H1 (cell line): ENCODE data around the gene PCYT1B. TPM values are rescaled to one million over a fixed set of nuclear protein-coding genes. Genes with fewer than 3 reads are reported as not detected.
A peak's percentile ranks its signal among the peaks of the same experiment; 100 is the strongest.

ENCODE experiments used
- CTCF ChIA-PET: fragments of 300-600 bp; sonication (Branson Sonifier 250); formaldehyde crosslinking; loops from one replicate; lab custom pipeline; 2021; ENCODE audit not compliant: partially characterized antibody; lab: Charles Lee
- POLR2A ChIA-PET: fragments of 300-600 bp; sonication (Branson Sonifier 250); formaldehyde crosslinking; loops from one replicate; lab custom pipeline; 2021; ENCODE audit warnings: inconsistent platforms; ENCODE audit not compliant: partially characterized antibody; lab: Charles Lee
- DNase-seq, 2 experiments: peaks; one replicate each; pipeline versions ENCODE4 v3.0.0 to v3.0.0-alpha.2; 2010 to 2022; ENCODE audit warnings: low spot score in 2 of 2, low read depth in 1 of 2, mixed read lengths in 1 of 2
- FAIRE-seq: peaks from 2 replicates; lab custom pipeline; 2011; peaks lifted over from hg19 to GRCh38; lab: Jason Lieb, UNC
- H2AFZ ChIP-seq: 2 replicates; pipeline ENCODE4 v1.8.1; 2012; ENCODE audit warnings: low read length, inconsistent platforms
- H2AK5ac ChIP-seq: 2 replicates; pipeline ENCODE4 v1.6.1; 2013; ENCODE audit warnings: low read depth, low read length
- H2BK120ac ChIP-seq: replicated peaks from 2 replicates; pipeline ENCODE3; 2013; ENCODE audit warnings: low read depth, low read length, inconsistent platforms
- H2BK12ac ChIP-seq: 2 replicates; pipeline ENCODE4 v1.6.1; 2013; ENCODE audit warnings: low read depth, low read length
- H2BK15ac ChIP-seq: 2 replicates; pipeline ENCODE4 v1.6.1; 2013; ENCODE audit warnings: low read length
- H2BK20ac ChIP-seq: 2 replicates; pipeline ENCODE4 v1.6.1; 2013; ENCODE audit warnings: low read length
- H2BK5ac ChIP-seq: 2 replicates; pipeline ENCODE4 v1.6.1; 2013; ENCODE audit warnings: low read depth, low read length
- H3K14ac ChIP-seq: 2 replicates; pipeline ENCODE4 v1.6.1; 2013; ENCODE audit warnings: inconsistent platforms; ENCODE audit not compliant: insufficient read length
- H3K18ac ChIP-seq: 2 replicates; pipeline ENCODE4 v1.6.1; 2013; ENCODE audit warnings: low read length; ENCODE audit errors: extremely low read depth
- H3K23ac ChIP-seq: 2 replicates; pipeline ENCODE4 v1.6.1; 2013; ENCODE audit warnings: inconsistent platforms; ENCODE audit not compliant: insufficient read length
- H3K23me2 ChIP-seq: 2 replicates; pipeline ENCODE4 v1.6.1; 2013; ENCODE audit warnings: low read depth, low read length
- H3K27ac ChIP-seq: 2 replicates; pipeline ENCODE4 v1.6.1; 2011; ENCODE audit warnings: low read depth, low read length, inconsistent platforms
- H3K27me3 ChIP-seq, 4 experiments: replicated peaks in 1 of 4; 1 replicate in 1 of 4; 2 replicates in 3 of 4; pipeline versions ENCODE4 v1.6.1 to v1.8.1; 2011 to 2013; ENCODE audit warnings: low read length in 3 of 4, mild to moderate bottlenecking in 3 of 4, inconsistent platforms in 2 of 4, mixed read lengths in 2 of 4, moderate library complexity in 1 of 4; ENCODE audit not compliant: control insufficient read depth in 3 of 4, insufficient read depth in 3 of 4; ENCODE audit errors: extremely low read depth in 1 of 4
- H3K36me3 ChIP-seq, 4 experiments: 2 replicates each; pipeline versions ENCODE4 v1.6.1 to v1.8.1; 2011 to 2013; ENCODE audit warnings: mild to moderate bottlenecking in 4 of 4, low read length in 3 of 4, moderate library complexity in 2 of 4, control low read depth in 1 of 4, inconsistent platforms in 1 of 4; ENCODE audit not compliant: insufficient read depth in 4 of 4, control insufficient read depth in 2 of 4
- H3K4ac ChIP-seq: replicated peaks from 2 replicates; pipeline ENCODE3; 2013; ENCODE audit warnings: low read length, low read depth, mixed read lengths, inconsistent platforms; ENCODE audit not compliant: insufficient read length
- H3K4me1 ChIP-seq, 4 experiments: replicated peaks in 1 of 4; 1 replicate in 1 of 4; 2 replicates in 3 of 4; pipeline versions ENCODE4 v1.6.1 to v1.8.1; 2011 to 2013; ENCODE audit warnings: low read length in 3 of 4, inconsistent platforms in 2 of 4, mixed read lengths in 1 of 4; ENCODE audit not compliant: insufficient read depth in 4 of 4, control insufficient read depth in 3 of 4
- H3K4me2 ChIP-seq, 2 experiments: 2 replicates each; pipeline versions ENCODE4 v1.6.1 to v1.8.1; 2011 to 2013; ENCODE audit warnings: low read depth in 2 of 2, low read length in 2 of 2, control low read depth in 1 of 2, inconsistent platforms in 1 of 2, mild to moderate bottlenecking in 1 of 2; ENCODE audit not compliant: insufficient read depth in 1 of 2
- H3K4me3 ChIP-seq, 4 experiments: fragments of 200-600, 300-600 bp in 1 of 4; sonication (generic), shearing (Covaris generic), sonication (Bioruptor Twin) in 1 of 4; 2 replicates each; pipeline versions ENCODE4 v1.5.1 to v1.8.1; 2011 to 2016; ENCODE audit warnings: low read length in 4 of 4, low read depth in 3 of 4, control low read depth in 2 of 4, inconsistent platforms in 2 of 4, mild to moderate bottlenecking in 2 of 4, mixed read lengths in 1 of 4, moderate library complexity in 1 of 4; ENCODE audit not compliant: insufficient read depth in 2 of 4; ENCODE audit errors: extremely low read depth in 1 of 4
- H3K56ac ChIP-seq: replicated peaks from 2 replicates; pipeline ENCODE3; 2013; ENCODE audit warnings: low read depth, mild to moderate bottlenecking, mixed read lengths, low read length, inconsistent platforms; ENCODE audit not compliant: insufficient read length
- H3K79me1 ChIP-seq: 2 replicates; pipeline ENCODE4 v1.6.1; 2013; ENCODE audit warnings: low read depth, low read length, control low read depth
- H3K79me2 ChIP-seq, 2 experiments: 2 replicates each; pipeline versions ENCODE4 v1.6.1 to v1.8.1; 2012 to 2013; ENCODE audit warnings: low read length in 2 of 2, mild to moderate bottlenecking in 2 of 2, inconsistent platforms in 1 of 2; ENCODE audit not compliant: insufficient read depth in 2 of 2, control insufficient read depth in 1 of 2
- H3K9ac ChIP-seq, 4 experiments: replicated peaks in 1 of 4; 1 replicate in 1 of 4; 2 replicates in 3 of 4; pipeline versions ENCODE4 v1.6.1 to v1.8.1; 2011 to 2013; ENCODE audit warnings: low read depth in 3 of 4, low read length in 3 of 4, control low read depth in 2 of 4, mild to moderate bottlenecking in 2 of 4, moderate library complexity in 2 of 4, inconsistent platforms in 1 of 4; ENCODE audit errors: extremely low read depth in 1 of 4
- H3K9me3 ChIP-seq, 2 experiments: 2 replicates each; pipeline versions ENCODE4 v1.6.1 to v1.8.1; 2012 to 2013; ENCODE audit warnings: mild to moderate bottlenecking in 2 of 2, moderate library complexity in 2 of 2, control low read depth in 1 of 2, inconsistent platforms in 1 of 2, low read depth in 1 of 2, low read length in 1 of 2, mixed read lengths in 1 of 2; ENCODE audit not compliant: insufficient read depth in 2 of 2
- H4K20me1 ChIP-seq, 2 experiments: replicated peaks in 1 of 2; 2 replicates each; pipeline versions ENCODE3 to v1.8.1; 2011 to 2013; ENCODE audit warnings: inconsistent platforms in 2 of 2, low read length in 2 of 2, mild to moderate bottlenecking in 1 of 2; ENCODE audit not compliant: insufficient read depth in 2 of 2, control insufficient read depth in 1 of 2
- H4K5ac ChIP-seq: 2 replicates; pipeline ENCODE4 v1.6.1; 2013; ENCODE audit warnings: low read length, low read depth, mixed read lengths, inconsistent platforms; ENCODE audit not compliant: insufficient read length
- H4K8ac ChIP-seq: 2 replicates; pipeline ENCODE4 v1.8.0; 2013; ENCODE audit warnings: mild to moderate bottlenecking, moderate library complexity, low read length, inconsistent platforms; ENCODE audit not compliant: insufficient read depth; ENCODE audit errors: extremely low read depth
- H4K91ac ChIP-seq: replicated peaks from 2 replicates; pipeline ENCODE3; 2013; ENCODE audit warnings: low read length, mixed read lengths, inconsistent platforms; ENCODE audit not compliant: insufficient read length
- EGR1 ChIP-seq: IDR thresholded peaks from 2 replicates; pipeline ENCODE4 v1.6.1; 2011; ENCODE audit warnings: low read depth, low read length, borderline replicate concordance
- EZH2 ChIP-seq: fragments of 200-600 bp; sonication (generic); IDR thresholded peaks from 2 replicates; pipeline ENCODE4 v1.7.1; 2012; ENCODE audit warnings: low read depth, mild to moderate bottlenecking, moderate library complexity, low read length, inconsistent platforms; ENCODE audit not compliant: severe bottlenecking
- SP1 ChIP-seq: IDR thresholded peaks from 2 replicates; pipeline ENCODE4 v1.6.1; 2011; ENCODE audit warnings: low read depth, low read length
- SP4 ChIP-seq: IDR thresholded peaks from 2 replicates; pipeline ENCODE4 v1.6.1; 2012; ENCODE audit warnings: low read length, inconsistent platforms
- TCF12 ChIP-seq: IDR thresholded peaks from 2 replicates; pipeline ENCODE4 v1.6.1; 2011; ENCODE audit warnings: low read depth, mild to moderate bottlenecking, low read length
- TEAD4 ChIP-seq: IDR thresholded peaks from 2 replicates; pipeline ENCODE4 v1.6.1; 2012; ENCODE audit warnings: low read depth, low read length, inconsistent platforms, mixed read lengths
- WGBS, 2 experiments: shearing (Covaris generic) in 1 of 2; methylation state at CpG; one replicate each; pipeline versions ENCODE4 v1.1.6 to v1.1.7; 2013 to 2015; ENCODE audit warnings: low lambda C conversion rate in 2 of 2, mixed read lengths in 2 of 2, inconsistent platforms in 1 of 2, low coverage in 1 of 2, missing lambda C conversion rate in 1 of 2; ENCODE audit not compliant: insufficient replicate concordance in 2 of 2, insufficient coverage in 1 of 2, insufficient read length in 1 of 2; ENCODE audit errors: extremely low coverage in 1 of 2, missing lambda C conversion rate in 1 of 2; 5-methylcytosine and 5-hydroxymethylcytosine counted together
- polyA plus RNA-seq, 7 experiments: library from polyadenylated mRNA; depleted of rRNA in 3 of 7; stranded (reverse) in 5 of 7; unstranded in 2 of 7; fragments of >200 nt in 5 of 7; fragments of 200-250 nt in 2 of 7; gene quantifications; 1 replicate in 5 of 7; 2 replicates in 1 of 7; 4 replicates in 1 of 7; pipeline versions ENCODE4 v1.2.1 to v1.2.3, GENCODE V29; 2011 to 2013; ENCODE audit warnings: missing spikeins in 2 of 7, mixed read lengths in 2 of 7
- total RNA-seq: library from RNA; stranded (reverse); fragmentation: NEBNext Ultra II Directional; extraction: Animal tissue kit (Norgen Biotek cat#: 25700); gene quantifications from 2 replicates; pipeline ENCODE4 v1.2.1, GENCODE V29; 2021
- TF ChIP-seq, protein P1 (sequence below): IDR thresholded peaks from 2 replicates; pipeline ENCODE4 v1.6.1; 2012; ENCODE audit warnings: inconsistent platforms

PCYT1B gene
- total and polyA plus RNA-seq, 2 of the 8 experiments (the other 6 are each of a cell fraction or from before 2014, with no cell fraction given): 17.9 to 30.6 TPM

DNA sequence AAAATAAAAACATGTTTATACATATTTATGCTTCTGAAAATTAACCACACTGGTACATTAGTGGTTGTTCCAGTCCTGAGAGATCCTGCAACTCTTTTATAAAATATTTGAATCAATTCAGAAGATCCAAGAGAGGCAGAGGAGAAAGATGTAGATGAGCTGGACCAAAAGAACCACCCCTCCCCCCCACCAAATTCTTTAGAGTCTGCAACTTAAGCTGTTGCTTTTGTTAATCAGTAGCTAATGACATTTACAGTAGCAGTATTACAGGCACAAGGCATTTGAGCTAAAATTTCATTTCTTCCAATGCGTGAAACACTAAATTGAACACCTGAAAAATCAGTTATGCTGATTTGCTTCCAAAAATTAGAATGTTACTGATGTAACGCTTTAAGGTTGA lies 120.5 kb downstream of the PCYT1B start:
- WGBS, 2 experiments: 22% methylated on average over 2 of the region's 2 CpGs; no CpG with 5 or more reads in 1 of the 2 experiments
- Histone ChIP-seq H2BK12ac (no peak overlapping the region), H2AFZ (no peak overlapping the region), H4K8ac (no peak overlapping the region), H3K23ac (no peak overlapping the region), H3K79me1 (no peaks in the 10 kb centered on the region), H3K36me3 (peaks cover 0 to 5% (median 0%) of the 10 kb centered on the region in 4 experiments; a peak in 1 of 8 replicates), H2BK120ac (no peak overlapping the region), H3K4me1 (peaks cover 0 to 14% (median 7%) of the 10 kb centered on the region in 4 experiments; a peak in 4 of 7 replicates), H2BK5ac (no peak overlapping the region), H3K27ac (no peak overlapping the region), H3K23me2 (no peaks in the 10 kb centered on the region), H3K18ac (no peak overlapping the region; the same call in 1 of the 2 replicates), H3K4ac (no peak overlapping the region), H3K4me2 (peak overlapping the region in 1 of 2 experiments; percentile 52; a peak in 2 of 4 replicates), H2AK5ac (no peak overlapping the region), H3K9ac (no peak overlapping the region), H2BK15ac (no peak overlapping the region), H3K4me3 (peak overlapping the region in 1 of 4 experiments; percentile 12; a peak in 1 of 8 replicates), H4K91ac (no peak overlapping the region), H3K79me2 (no peaks in the 10 kb centered on the region), H4K20me1 (no peaks in the 10 kb centered on the region), H3K9me3 (no peaks in the 10 kb centered on the region), H3K56ac (no peak overlapping the region), H3K27me3 (no peaks in the 10 kb centered on the region), H4K5ac (no peak overlapping the region), H3K14ac (no peak overlapping the region), H2BK20ac (no peak overlapping the region)
- no peak for TF ChIP-seq EGR1
- TF ChIP-seq EZH2: no peak
- no peak for TF ChIP-seq SP4
- no peak for TF ChIP-seq TEAD4
- TF ChIP-seq, protein P1, sequence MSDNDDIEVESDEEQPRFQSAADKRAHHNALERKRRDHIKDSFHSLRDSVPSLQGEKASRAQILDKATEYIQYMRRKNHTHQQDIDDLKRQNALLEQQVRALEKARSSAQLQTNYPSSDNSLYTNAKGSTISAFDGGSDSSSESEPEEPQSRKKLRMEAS: no peak
- 0 out of 2 replicates have a peak, but pooled peaks have one; percentile 21 for TF ChIP-seq SP1
- no peak for TF ChIP-seq TCF12
- DNase-seq (no peak), FAIRE-seq (peak; percentile 71)
- ChIA-PET CTCF (interaction anchor here (0.5 to 1.4 kb wide), 4 partner anchors 28 to 275 kb away, joined by 3 to 4 read pairs (median 3); no protein-coding TSS in a partner anchor), POLR2A (no interaction called here)
